GM12878 (cell line): Measurements from ENCODE around the gene SCN8A. TPM values are rescaled to one million over a fixed set of nuclear protein-coding genes. Genes with fewer than 3 reads are reported as not detected.

ENCODE experiments used
- ATAC-seq: fragments of 200-7000 bp; cut with Tn5 transposase; 3 replicates; pipeline ENCODE4 v1.9.1; 2020; ENCODE audit warnings: mild to moderate bottlenecking, moderate library complexity
- BruUV-seq: library from RNA; stranded (reverse); fragments of 400-500 nt; replicated peaks from 2 replicates; lab custom pipeline; 2021; lab: Mats Ljungman, UMichigan
- CTCF ChIA-PET: fragments of 300-600 bp; sonication (Branson Sonifier 250); formaldehyde crosslinking; extraction: SDS; loops from one replicate; lab custom pipeline; 2021; ENCODE audit warnings: inconsistent platforms; lab: Yijun Ruan, JAX
- POLR2A ChIA-PET: fragments of 350-600 bp; formaldehyde crosslinking; extraction: SDS; loops from one replicate; lab custom pipeline; 2021; ENCODE audit warnings: inconsistent platforms; lab: Charles Lee
- RAD21 ChIA-PET: fragments of 300-600 bp; sonication (Branson Sonifier 250); formaldehyde crosslinking; loops from one replicate; lab custom pipeline; 2023; ENCODE audit warnings: antibody characterized with exemption; ENCODE audit not compliant: unreplicated experiment; lab: Charles Lee
- SMC1A ChIA-PET: fragments of 300-600 bp; sonication (Branson Sonifier 250); formaldehyde crosslinking; loops from one replicate; lab custom pipeline; 2023; ENCODE audit not compliant: unreplicated experiment, uncharacterized antibody; lab: Charles Lee
- DNase-seq: peaks from one replicate; pipeline ENCODE4 v3.0.0-alpha.2; 2011; ENCODE audit warnings: low read depth, low spot score
- FAIRE-seq: peaks from 3 replicates; lab custom pipeline; 2011; peaks lifted over from hg19 to GRCh38; lab: Jason Lieb, UNC
- H2AFZ ChIP-seq: 2 replicates; pipeline ENCODE4 v1.6.0; 2011; ENCODE audit warnings: low read depth, low read length, control low read depth; ENCODE audit not compliant: control insufficient read depth
- H3K27ac ChIP-seq: 2 replicates; pipeline ENCODE4 v1.5.1; 2011; ENCODE audit warnings: control low read depth; ENCODE audit not compliant: control insufficient read depth, insufficient read depth
- H3K27me3 ChIP-seq, 2 experiments: replicated peaks in 1 of 2; 2 replicates each; pipeline versions ENCODE4 v1.6.0 to v1.6.1; 2011; ENCODE audit warnings: low read length in 1 of 2; ENCODE audit not compliant: control insufficient read depth in 2 of 2, insufficient read depth in 2 of 2
- H3K36me3 ChIP-seq, 2 experiments: 2 replicates each; pipeline ENCODE4 v1.5.1; 2011; ENCODE audit warnings: low read length in 1 of 2; ENCODE audit not compliant: control insufficient read depth in 2 of 2, insufficient read depth in 2 of 2
- H3K4me1 ChIP-seq: 2 replicates; pipeline ENCODE4 v1.6.1; 2011; ENCODE audit warnings: mild to moderate bottlenecking, low read length, moderate library complexity, mixed read lengths; ENCODE audit not compliant: control insufficient read depth, insufficient read depth
- H3K4me2 ChIP-seq: 2 replicates; pipeline ENCODE4 v1.6.0; 2011; ENCODE audit warnings: control low read depth; ENCODE audit not compliant: control insufficient read depth, insufficient read depth
- H3K4me3 ChIP-seq: fragments of 200-600 bp; sonication (generic); 2 replicates; pipeline ENCODE4 v1.5.1; 2016
- H3K79me2 ChIP-seq: 2 replicates; pipeline ENCODE4 v1.6.0; 2011; ENCODE audit warnings: low read length; ENCODE audit not compliant: control insufficient read depth, insufficient read depth
- H3K9ac ChIP-seq: 2 replicates; pipeline ENCODE4 v1.8.0; 2011; ENCODE audit warnings: low read length, control low read depth, mixed read lengths; ENCODE audit not compliant: control insufficient read depth, insufficient read depth
- H3K9me3 ChIP-seq: replicated peaks from 3 replicates; pipeline ENCODE4 v1.5.1; 2011; ENCODE audit warnings: mild to moderate bottlenecking, low read length; ENCODE audit not compliant: control insufficient read depth, insufficient read depth
- H4K20me1 ChIP-seq: 2 replicates; pipeline ENCODE4 v1.6.0; 2011; ENCODE audit not compliant: control insufficient read depth, insufficient read depth
- BHLHE40 ChIP-seq, 2 experiments: fragments of 450-650 bp in 1 of 2; IDR thresholded peaks; 2 replicates each; pipeline ENCODE4 v1.6.1; 2011 to 2017; ENCODE audit warnings: low read depth in 2 of 2, borderline replicate concordance in 1 of 2, improper control_type of control experiment in 1 of 2, low read length in 1 of 2, mild to moderate bottlenecking in 1 of 2
- CREM ChIP-seq: IDR thresholded peaks from 2 replicates; pipeline ENCODE4 v1.6.1; 2014; ENCODE audit warnings: antibody characterized with exemption, low read depth
- ESRRA ChIP-seq: IDR thresholded peaks from 2 replicates; pipeline ENCODE4 v1.6.1; 2012; ENCODE audit warnings: mild to moderate bottlenecking, low read length, improper control_type of control experiment
- FOS ChIP-seq: IDR thresholded peaks from 3 replicates; pipeline ENCODE4 v1.6.1; 2011; ENCODE audit warnings: borderline replicate concordance; ENCODE audit not compliant: insufficient read length; ENCODE audit errors: extremely low read depth
- LARP7 ChIP-seq: fragments of 450-650 bp; IDR thresholded peaks from 2 replicates; pipeline ENCODE4 v1.6.1; 2017; ENCODE audit warnings: mild to moderate bottlenecking
- MEF2B ChIP-seq: fragments of 450-650 bp; IDR thresholded peaks from 2 replicates; pipeline ENCODE4 v1.6.1; 2018; ENCODE audit warnings: mild to moderate bottlenecking, moderate library complexity; ENCODE audit not compliant: partially characterized antibody, poor library complexity, severe bottlenecking
- MTA2 ChIP-seq: fragments of 450-650 bp; IDR thresholded peaks from 2 replicates; pipeline ENCODE4 v1.6.1; 2016; ENCODE audit warnings: low read depth, mild to moderate bottlenecking, moderate library complexity
- NFXL1 ChIP-seq: fragments of 450-650 bp; IDR thresholded peaks from 2 replicates; pipeline ENCODE4 v1.6.1; 2017; ENCODE audit warnings: antibody characterized with exemption, mild to moderate bottlenecking, borderline replicate concordance
- NR2F1 ChIP-seq: fragments of 450-650 bp; conservative IDR thresholded peaks from 2 replicates; pipeline ENCODE4 v1.6.1; 2017; ENCODE audit warnings: mild to moderate bottlenecking
- POU2F2 ChIP-seq: IDR thresholded peaks from 3 replicates; pipeline ENCODE4 v1.6.1; 2011; ENCODE audit warnings: low read depth, mild to moderate bottlenecking, low read length, borderline replicate concordance
- RCOR1 ChIP-seq: conservative IDR thresholded peaks from 2 replicates; pipeline ENCODE4 v1.6.1; 2012; ENCODE audit warnings: low read depth, low read length, improper control_type of control experiment
- SREBF2 ChIP-seq: IDR thresholded peaks from 2 replicates; pipeline ENCODE4 v1.6.1; 2012; ENCODE audit warnings: mild to moderate bottlenecking, low read length
- TBL1XR1 ChIP-seq: IDR thresholded peaks from 2 replicates; pipeline ENCODE4 v1.6.1; 2012; ENCODE audit warnings: low read depth, low read length, improper control_type of control experiment
- YBX1 ChIP-seq: fragments of 450-650 bp; IDR thresholded peaks from 2 replicates; pipeline ENCODE4 v1.6.1; 2016; ENCODE audit warnings: antibody characterized with exemption
- ZBED1 ChIP-seq: IDR thresholded peaks from 2 replicates; pipeline ENCODE4 v1.6.1; 2016; ENCODE audit warnings: borderline replicate concordance
- ZSCAN29 ChIP-seq: fragments of 450-650 bp; IDR thresholded peaks from 2 replicates; pipeline ENCODE4 v1.6.1; 2017; ENCODE audit warnings: mild to moderate bottlenecking, moderate library complexity
- WGBS: methylation state at CpG from one replicate; pipeline ENCODE4 v1.1.6; 2016; ENCODE audit warnings: low lambda C conversion rate; ENCODE audit not compliant: insufficient replicate concordance, insufficient coverage; ENCODE audit errors: missing lambda C conversion rate; 5-methylcytosine and 5-hydroxymethylcytosine counted together
- in situ Hi-C: fragments of 300-500 bp; cut with MboI; formaldehyde crosslinking; loops from 9 replicates; pipeline ENCODE4 v1.14.3; 2018; ENCODE audit warnings: mixed read lengths
- intact Hi-C: fragments of 100-400 bp; cut with micrococcal nuclease; formaldehyde crosslinking; loops from one replicate; pipeline ENCODE4 v1.14.2; 2022; ENCODE audit not compliant: unreplicated experiment
- polyA plus RNA-seq, 11 experiments: library from polyadenylated mRNA; depleted of rRNA in 4 of 11; unstranded in 6 of 11; stranded (reverse) in 5 of 11; fragments of >200 nt; fragmentation: Nextera tagmentation in 4 of 11; fragmentation: Illumina TruSeq in 1 of 11; extraction: Ambion mirVana in 4 of 11; extraction: Trizol in 1 of 11; gene quantifications; 1 replicate in 1 of 11; 2 replicates in 10 of 11; pipeline versions ENCODE4 v1.2.1 to v1.2.3, GENCODE V29; 2011 to 2016; ENCODE audit warnings: inconsistent platforms in 2 of 11, missing spikeins in 2 of 11, low read depth in 1 of 11
- total RNA-seq, 4 experiments: library from RNA; depleted of rRNA in 3 of 4; stranded (reverse); fragments of >200 nt in 3 of 4; fragmentation: Illumina TruSeq in 1 of 4; extraction: Trizol in 1 of 4; gene quantifications; 2 replicates each; pipeline versions ENCODE4 v1.2.1 to v1.2.3, GENCODE V29; 2013 to 2021
- TF ChIP-seq, protein P1 (sequence below): fragments of 450-650 bp; formaldehyde crosslinking; IDR thresholded peaks from 2 replicates; pipeline ENCODE4 v1.4.0; 2020; ENCODE audit warnings: mild to moderate bottlenecking, moderate library complexity
- TF ChIP-seq, protein P2 (sequence below): IDR thresholded peaks from 2 replicates; pipeline ENCODE4 v1.6.1; 2011; ENCODE audit warnings: borderline replicate concordance, low read depth, mild to moderate bottlenecking, moderate library complexity, low read length; ENCODE audit not compliant: insufficient read depth, poor library complexity, severe bottlenecking
- TF ChIP-seq, protein P3 (sequence below): fragments of 150-350 bp; IDR thresholded peaks from 2 replicates; pipeline ENCODE4 v1.6.1; 2014; ENCODE audit warnings: mild to moderate bottlenecking, low read depth, low read length

The SCN8A gene
- total and polyA plus RNA-seq, 10 of the 15 experiments (the other 5 are each of a cell fraction or from before 2014, with no cell fraction given) = 0.02 to 0.23 (median 0.06) TPM; not detected in 2

DNA sequence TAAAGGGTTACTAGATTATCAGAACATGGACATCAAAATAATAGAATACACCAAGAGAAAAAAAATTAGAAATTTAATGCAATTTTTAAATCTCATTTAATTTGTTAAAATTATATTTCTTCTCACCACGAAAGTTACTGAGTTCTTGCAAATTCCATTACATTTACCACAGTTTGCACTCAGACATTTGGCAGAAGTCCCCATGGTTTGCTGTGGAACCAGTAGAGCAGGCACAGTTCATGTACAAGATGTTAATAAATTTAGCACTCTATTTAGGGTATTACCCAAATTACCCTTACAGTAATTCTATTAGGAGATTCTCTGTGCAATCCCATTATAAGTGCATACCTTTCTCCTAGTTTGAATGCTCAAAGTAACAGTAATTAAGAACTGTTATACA lies 9.7 kb downstream of the SCN8A start:
- intact Hi-C loops = no loop called here
- TF ChIP-seq SREBF2 (no peak), MEF2B (no peak), ZBED1 (no peak), BHLHE40 (IDR thresholded peaks at IDR 0.05; ENCODE audit: borderline replicate concordance in 1 of 2, low read depth in 2 of 2, low read length in 1 of 2) (no peak), ZSCAN29 (no peak), NFXL1 (no peak), POU2F2 (no peak), FOS (no peak), LARP7 (no peak), MTA2 (no peak), ESRRA (no peak), CREM (no peak), NR2F1 (no peak), RCOR1 (no peak), YBX1 (no peak), TBL1XR1 (no peak)
- TF ChIP-seq, protein P1, sequence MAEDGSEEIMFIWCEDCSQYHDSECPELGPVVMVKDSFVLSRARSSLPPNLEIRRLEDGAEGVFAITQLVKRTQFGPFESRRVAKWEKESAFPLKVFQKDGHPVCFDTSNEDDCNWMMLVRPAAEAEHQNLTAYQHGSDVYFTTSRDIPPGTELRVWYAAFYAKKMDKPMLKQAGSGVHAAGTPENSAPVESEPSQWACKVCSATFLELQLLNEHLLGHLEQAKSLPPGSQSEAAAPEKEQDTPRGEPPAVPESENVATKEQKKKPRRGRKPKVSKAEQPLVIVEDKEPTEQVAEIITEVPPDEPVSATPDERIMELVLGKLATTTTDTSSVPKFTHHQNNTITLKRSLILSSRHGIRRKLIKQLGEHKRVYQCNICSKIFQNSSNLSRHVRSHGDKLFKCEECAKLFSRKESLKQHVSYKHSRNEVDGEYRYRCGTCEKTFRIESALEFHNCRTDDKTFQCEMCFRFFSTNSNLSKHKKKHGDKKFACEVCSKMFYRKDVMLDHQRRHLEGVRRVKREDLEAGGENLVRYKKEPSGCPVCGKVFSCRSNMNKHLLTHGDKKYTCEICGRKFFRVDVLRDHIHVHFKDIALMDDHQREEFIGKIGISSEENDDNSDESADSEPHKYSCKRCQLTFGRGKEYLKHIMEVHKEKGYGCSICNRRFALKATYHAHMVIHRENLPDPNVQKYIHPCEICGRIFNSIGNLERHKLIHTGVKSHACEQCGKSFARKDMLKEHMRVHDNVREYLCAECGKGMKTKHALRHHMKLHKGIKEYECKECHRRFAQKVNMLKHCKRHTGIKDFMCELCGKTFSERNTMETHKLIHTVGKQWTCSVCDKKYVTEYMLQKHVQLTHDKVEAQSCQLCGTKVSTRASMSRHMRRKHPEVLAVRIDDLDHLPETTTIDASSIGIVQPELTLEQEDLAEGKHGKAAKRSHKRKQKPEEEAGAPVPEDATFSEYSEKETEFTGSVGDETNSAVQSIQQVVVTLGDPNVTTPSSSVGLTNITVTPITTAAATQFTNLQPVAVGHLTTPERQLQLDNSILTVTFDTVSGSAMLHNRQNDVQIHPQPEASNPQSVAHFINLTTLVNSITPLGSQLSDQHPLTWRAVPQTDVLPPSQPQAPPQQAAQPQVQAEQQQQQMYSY (CRISPR knock-in tag) = no peak
- TF ChIP-seq, protein P2, sequence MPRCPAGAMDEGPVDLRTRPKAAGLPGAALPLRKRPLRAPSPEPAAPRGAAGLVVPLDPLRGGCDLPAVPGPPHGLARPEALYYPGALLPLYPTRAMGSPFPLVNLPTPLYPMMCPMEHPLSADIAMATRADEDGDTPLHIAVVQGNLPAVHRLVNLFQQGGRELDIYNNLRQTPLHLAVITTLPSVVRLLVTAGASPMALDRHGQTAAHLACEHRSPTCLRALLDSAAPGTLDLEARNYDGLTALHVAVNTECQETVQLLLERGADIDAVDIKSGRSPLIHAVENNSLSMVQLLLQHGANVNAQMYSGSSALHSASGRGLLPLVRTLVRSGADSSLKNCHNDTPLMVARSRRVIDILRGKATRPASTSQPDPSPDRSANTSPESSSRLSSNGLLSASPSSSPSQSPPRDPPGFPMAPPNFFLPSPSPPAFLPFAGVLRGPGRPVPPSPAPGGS = no peak
- TF ChIP-seq, protein P3, sequence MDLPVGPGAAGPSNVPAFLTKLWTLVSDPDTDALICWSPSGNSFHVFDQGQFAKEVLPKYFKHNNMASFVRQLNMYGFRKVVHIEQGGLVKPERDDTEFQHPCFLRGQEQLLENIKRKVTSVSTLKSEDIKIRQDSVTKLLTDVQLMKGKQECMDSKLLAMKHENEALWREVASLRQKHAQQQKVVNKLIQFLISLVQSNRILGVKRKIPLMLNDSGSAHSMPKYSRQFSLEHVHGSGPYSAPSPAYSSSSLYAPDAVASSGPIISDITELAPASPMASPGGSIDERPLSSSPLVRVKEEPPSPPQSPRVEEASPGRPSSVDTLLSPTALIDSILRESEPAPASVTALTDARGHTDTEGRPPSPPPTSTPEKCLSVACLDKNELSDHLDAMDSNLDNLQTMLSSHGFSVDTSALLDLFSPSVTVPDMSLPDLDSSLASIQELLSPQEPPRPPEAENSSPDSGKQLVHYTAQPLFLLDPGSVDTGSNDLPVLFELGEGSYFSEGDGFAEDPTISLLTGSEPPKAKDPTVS = no peak

More for the DNA sequence above, 9.7 kb downstream of the SCN8A start:
- Histone ChIP-seq H3K9me3 (no peaks in the 10 kb centered on the region), H3K79me2 (no peaks in the 10 kb centered on the region), H3K4me2 (no peak overlapping the region), H2AFZ (no peak overlapping the region), H3K27ac (no peak overlapping the region), H3K36me3 (no peaks in the 10 kb centered on the region), H3K4me3 (no peak overlapping the region), H3K9ac (no peak overlapping the region), H4K20me1 (no peaks in the 10 kb centered on the region), H3K4me1 (no peaks in the 10 kb centered on the region), H3K27me3 (no peaks in the 10 kb centered on the region; a peak in 1 of 4 replicates)
- ATAC-seq = no peak
- DNase-seq = no peak
- 0% methylated on average over 1 of the region's 1 CpG for WGBS
- no TSS peak for BruUV-seq
- POLR2A ChIA-PET = no interaction called here
- no peak for FAIRE-seq
- SMC1A ChIA-PET = no interaction called here
- RAD21 ChIA-PET = no interaction called here
- CTCF ChIA-PET = no interaction called here
- in situ Hi-C loops = no loop called here
